Measurements from ENCODE around the gene PLPP3. TPM values are rescaled to one million over a fixed set of nuclear protein-coding genes. Genes with fewer than 3 reads are reported as not detected.

The PLPP3 gene
- polyA plus RNA-seq, 10 donors, result 112 to 147 (median 133) TPM

DNA sequence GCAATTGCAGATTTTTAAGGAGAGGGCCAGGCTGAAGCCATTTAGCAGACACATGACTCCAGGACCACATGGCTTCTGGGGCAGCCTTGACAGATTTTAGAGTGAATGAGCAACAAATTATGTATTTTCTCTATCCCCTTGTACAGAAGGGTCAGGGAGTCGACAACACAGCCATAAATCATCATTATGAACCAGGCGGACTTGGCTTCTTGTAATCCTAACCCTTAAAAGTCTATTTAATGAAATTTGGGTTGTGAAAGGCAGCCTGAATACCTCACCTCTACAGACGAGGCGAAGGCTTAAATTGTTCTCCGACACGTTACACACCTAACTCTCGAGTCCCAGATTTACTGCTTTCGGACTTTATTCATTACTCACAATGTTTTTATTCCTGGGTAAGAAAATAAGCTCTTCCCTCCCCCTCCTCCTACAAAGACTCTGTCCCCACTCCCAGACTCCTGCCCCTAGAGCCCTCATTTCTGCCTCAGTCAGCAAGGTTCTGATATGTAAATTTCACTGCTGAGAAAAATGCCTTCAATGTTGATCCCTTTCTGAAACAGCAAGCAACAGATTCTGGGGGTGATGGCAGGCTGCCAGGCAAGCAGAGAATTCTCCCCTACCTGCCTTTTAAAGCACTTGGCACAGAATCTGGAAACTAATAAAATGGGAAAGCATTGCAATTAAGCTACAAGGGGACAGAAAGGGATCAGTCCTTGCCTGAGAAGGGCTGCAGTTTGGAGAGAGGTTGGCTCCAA, 51.6 kb downstream of the PLPP3 start:
- DNase-seq, result peak in 1 of 3 donors; percentile 54

GRCh38 chr1:56526571-56527174, 52.7 kb downstream of the PLPP3 start:
- no peak for DNase-seq

DNA sequence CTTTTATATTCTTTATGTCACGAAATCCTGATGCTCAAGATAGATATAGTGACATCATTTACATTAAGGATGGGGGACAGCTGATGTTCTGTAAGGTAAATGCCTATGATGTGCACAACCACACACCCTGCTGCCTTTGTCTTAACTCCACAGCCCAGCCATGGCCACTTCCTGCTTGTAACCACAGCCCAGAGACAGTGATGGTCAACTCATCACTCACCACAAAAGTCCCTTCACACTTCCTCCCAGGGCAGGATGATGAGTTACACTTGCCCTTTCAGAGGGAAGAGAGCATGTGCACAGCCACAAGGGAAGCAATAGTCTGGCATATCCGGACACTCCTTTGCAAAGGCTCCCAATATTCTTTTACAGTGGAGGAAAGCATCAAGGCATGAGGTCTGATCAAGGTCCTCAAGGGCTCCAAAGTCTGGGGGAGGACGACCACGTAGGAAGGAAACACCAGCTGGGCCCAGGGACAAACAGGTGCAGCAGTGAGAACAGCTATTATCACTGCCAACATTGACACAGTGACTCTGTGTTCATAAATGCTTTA, 53.8 kb downstream of the PLPP3 start:
- DNase-seq, result no peak

- DNase-seq, result no peak
Observed at GRCh38 chr1:56524263-56524662, 55.1 kb downstream of the PLPP3 start.

- no peak for DNase-seq
Observed at GRCh38 chr1:56522680-56523079, 56.7 kb downstream of the PLPP3 start.

- DNase-seq, result no peak
Observed at GRCh38 chr1:56520016-56520601, 59.3 kb downstream of the PLPP3 start.

- DNase-seq, result no peak
Observed at GRCh38 chr1:56517404-56518130, 61.8 kb downstream of the PLPP3 start.

GRCh38 chr1:56516539-56517252, 62.7 kb downstream of the PLPP3 start:
- no peak for DNase-seq

GRCh38 chr1:56515898-56516538, 63.3 kb downstream of the PLPP3 start:
- no peak for DNase-seq

DNA sequence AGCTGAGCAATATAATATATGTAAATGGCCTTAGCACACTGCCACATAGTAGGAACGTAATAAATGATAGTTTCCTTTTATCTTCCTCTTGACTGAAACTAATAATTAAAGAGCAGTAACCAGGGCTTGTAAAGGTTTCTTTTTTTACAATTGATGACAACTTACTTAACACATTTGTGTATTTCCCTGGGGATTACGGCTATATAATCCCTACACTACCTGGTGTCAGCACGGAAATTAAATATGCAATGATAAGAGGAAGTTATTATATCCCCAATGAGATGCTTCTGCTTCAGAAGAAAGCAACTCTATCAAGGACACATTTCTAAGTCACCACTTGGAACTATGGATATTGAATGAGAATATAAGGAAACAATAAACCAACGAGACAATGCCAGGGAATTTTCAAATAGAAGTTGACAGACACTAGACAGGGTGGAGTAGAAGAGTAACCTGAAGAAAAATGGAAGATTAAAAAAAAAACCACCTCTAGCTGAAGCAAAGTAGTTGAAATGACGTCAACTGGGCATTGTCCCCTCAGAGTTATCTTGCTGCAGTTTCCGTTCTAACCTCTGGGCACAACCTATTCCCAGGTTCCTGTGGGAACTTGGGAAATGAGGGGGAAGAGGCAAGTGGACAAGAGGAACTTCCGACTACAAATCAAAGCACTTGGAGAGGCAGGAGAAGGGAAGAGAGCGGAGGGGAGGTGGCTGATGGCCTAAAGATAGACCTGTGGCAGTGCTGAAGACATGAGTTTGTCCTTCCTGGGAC, 66.5 kb downstream of the PLPP3 start:
- no peak for DNase-seq

GRCh38 chr1:56511766-56512165, 67.6 kb downstream of the PLPP3 start:
- no peak for DNase-seq

DNA sequence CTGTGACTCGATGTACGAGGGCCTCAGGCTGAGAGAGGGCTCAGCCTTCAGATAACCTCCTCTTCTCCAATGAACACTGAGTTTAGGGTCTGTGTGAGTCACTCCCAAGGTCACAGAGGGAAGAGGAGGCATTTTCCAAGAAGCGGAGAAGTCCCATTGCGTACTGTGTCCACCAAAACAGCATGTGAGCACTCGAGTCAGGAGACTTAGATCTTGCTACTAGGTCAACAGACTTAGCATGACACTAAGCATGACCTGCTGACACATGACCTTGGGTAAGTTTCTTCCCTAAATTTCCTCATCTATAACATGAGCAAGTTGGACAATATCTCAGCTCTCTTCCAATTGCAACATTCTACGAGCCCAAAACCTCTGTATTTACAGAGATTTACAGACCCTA, 68.0 kb downstream of the PLPP3 start:
- DNase-seq, result no peak

DNA sequence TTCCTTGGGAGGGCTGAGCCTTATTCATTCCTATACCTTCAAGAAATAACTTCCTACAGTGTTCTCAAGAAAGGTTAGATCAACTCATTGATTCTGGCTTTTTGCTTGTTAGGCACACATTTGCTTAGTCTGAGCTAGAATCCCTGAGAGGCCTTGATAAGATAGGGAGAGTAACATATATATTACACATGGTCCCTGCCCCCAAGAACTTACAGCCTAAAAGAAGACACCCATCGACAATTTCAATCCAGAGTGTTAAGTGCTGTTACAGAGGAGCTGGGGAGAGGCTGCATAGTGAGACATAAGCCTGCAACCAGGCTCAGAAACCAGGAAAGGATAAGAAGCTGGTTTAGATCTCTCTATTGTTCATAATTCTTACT, 68.7 kb downstream of the PLPP3 start:
- no peak for DNase-seq

DNA sequence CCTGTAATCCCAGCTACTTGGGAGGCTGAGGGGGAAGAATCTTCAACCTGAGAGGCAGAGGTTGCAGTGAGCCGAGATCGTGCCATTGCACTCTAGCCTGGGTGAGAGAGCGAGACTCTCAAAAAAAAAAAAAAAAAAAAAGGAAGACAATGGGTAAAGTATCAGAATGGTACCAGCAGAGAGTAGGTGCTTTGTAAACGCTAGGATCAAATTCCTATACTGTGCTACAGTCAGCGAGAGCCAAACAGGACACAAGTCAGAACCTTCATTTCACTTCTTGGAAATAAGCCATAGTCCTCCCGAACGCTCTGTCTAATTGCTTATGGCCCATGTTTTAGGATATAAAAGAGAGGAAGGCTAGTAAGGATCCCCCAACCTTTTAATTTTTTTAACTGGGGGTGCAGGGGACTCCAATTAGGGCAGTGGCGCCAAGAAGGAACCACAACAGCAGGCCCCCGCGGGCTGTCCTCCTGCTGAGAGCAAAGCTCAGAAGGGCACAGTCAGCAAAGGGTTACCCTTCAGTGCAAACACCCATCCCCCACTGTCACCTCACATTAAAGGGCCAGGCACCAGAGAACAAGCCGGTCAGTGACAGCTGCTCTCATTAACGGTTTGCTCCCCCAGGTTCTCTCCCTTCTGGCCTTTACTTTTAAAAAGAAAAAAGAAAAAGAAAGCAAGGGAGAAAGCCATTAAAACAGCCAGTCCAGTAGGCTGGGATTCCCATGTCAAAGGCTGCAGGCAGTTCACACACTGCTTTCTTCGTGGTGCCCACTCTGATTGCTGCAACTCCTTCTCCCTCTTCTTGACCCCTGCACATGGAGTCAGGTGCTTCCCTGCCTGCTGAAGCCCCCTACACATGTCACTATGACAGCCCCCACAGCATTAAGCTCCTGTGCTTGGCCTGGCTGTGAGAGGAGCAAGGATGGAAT, 69.4 kb downstream of the PLPP3 start:
- no peak for DNase-seq

DNA sequence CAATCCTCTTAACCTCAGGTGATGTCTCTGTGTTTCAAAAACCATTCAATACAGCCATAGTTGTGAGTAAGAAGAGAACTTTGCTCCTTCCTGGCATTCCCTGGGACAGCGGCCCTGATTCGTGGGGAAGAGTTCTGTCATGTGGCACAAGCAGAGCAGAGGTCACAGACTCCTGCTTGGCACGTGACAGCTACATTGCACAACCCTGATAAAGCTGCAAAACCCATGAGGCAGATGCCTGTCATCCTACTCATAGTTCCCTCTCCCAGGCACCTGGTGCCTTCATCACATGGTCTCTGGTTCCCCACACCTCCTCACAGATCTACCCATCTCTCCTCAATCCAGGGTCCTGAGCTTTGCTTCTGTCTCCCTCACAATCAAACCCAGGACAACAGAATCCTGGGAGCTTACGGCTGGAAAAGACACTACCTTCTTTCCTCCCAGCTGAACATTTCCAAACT, 70.8 kb downstream of the PLPP3 start:
- no peak for DNase-seq

GRCh38 chr1:56507925-56508522, 71.3 kb downstream of the PLPP3 start:
- DNase-seq, result no peak

GRCh38 chr1:56506951-56507491, 72.3 kb downstream of the PLPP3 start:
- no peak for DNase-seq
